ENCODE data around the gene GPRC5B.

- TF ChIP-seq EZH2 (IDR thresholded peaks at IDR 0.05) (no peak), POLR2AphosphoS5 (IDR thresholded peaks at IDR 0.05; ENCODE audit: borderline replicate concordance, low read depth, low read length) (no peak), FOXP2 (optimal IDR thresholded peaks at IDR 0.05; ENCODE audit: control extremely low read depth, extremely low read length, insufficient read depth) (no peak)
These were observed 69.2 kb downstream of the GPRC5B start for GRCh38 chr16:19815418-19815817.

Data from SK-N-MC (cell line).